Activated CD4-positive, CD25-positive, alpha-beta regulatory T cell treated with anti-CD3 and anti-CD28 coated beads, Interleukin-2, amount 50 U/mL, for 16 hours (primary cell): Measurements from ENCODE around the gene TENT5D.
"Not testable (repeated sequence)": the region's sequence is repeated elsewhere in the genome, so short reads cannot be mapped to it uniquely, and the experiment has no call there.

Source experiments
- DNase-seq: peaks from one replicate; pipeline ENCODE4 v3.0.0-alpha.2; 2020; ENCODE audit warnings: low read depth, low spot score

The TENT5D gene

GRCh38 chrX:80420147-80420546 lies at the start of gene TENT5D:
Gene TENT5D, plus strand, starts transcription at chrX:80420447. Its CDS starts 22,093 bp downstream, at chrX:80442540.
- no peak for DNase-seq

GRCh38 chrX:80385651-80386050 lies 34.6 kb upstream of the TENT5D start:
- not testable (repeated sequence) for DNase-seq

DNA sequence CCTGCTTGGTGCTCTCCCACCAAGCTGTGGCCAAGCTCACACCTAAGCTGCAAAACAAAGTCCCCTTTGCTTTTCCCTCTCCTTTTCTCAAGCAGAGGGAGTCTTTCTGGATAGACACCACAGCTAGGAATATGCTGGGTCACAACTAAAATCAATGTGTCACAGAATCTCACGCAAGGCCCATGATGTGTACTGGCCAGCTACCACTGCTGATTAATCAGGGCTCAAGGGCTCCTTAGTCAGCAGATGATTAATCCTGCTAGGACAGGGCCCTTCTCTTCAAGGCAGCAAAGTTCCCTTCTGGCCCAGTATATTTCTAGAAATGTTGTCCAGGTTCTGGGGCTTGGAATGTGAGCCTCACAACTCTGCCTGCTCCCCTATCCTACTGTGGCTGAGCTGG lies 32.0 kb upstream of the TENT5D start:
- DNase-seq: no peak

GRCh38 chrX:80412042-80412441 lies 8.2 kb upstream of the TENT5D start:
- DNase-seq: no peak

DNA sequence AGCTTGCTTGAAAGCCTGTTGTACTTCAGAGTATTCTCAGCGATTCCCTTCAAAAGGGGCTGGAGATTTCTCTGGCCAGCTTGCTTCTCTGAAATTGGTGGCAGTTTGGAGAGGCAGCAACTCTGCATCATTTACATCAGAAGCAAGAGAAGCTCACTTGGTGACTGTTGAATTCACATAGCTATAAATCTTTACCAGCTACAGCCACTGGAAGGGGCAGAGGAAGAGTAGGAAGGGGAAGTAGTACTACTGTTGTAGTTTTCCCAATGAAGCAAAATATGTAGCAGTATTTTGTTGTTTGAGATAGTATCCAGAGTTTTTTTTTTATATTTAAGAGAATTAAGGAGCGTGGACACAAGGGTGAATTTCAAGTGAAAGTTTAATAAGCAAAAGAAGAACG lies 2.8 kb downstream of the TENT5D start:
- DNase-seq: no peak

DNA sequence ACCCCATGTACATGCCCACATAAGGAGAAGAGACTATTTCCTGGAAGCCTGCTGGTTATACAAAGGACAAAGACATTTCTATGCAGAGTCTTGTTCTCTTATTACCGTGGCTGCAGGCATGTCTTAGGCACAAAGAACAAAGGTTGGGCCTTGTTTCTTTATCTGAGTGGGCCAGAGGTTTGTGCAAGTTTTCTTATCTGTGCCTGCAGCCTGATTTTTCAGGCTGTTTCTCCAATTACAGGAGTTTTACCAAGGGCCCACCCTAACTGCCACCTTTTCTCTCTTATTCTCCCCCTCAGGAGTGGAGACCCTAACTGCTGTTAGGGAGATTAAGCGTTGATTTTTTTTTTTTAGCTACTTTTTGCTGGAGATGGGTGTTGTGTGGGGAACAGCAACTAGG lies 3.5 kb downstream of the TENT5D start:
- no peak for DNase-seq

DNA sequence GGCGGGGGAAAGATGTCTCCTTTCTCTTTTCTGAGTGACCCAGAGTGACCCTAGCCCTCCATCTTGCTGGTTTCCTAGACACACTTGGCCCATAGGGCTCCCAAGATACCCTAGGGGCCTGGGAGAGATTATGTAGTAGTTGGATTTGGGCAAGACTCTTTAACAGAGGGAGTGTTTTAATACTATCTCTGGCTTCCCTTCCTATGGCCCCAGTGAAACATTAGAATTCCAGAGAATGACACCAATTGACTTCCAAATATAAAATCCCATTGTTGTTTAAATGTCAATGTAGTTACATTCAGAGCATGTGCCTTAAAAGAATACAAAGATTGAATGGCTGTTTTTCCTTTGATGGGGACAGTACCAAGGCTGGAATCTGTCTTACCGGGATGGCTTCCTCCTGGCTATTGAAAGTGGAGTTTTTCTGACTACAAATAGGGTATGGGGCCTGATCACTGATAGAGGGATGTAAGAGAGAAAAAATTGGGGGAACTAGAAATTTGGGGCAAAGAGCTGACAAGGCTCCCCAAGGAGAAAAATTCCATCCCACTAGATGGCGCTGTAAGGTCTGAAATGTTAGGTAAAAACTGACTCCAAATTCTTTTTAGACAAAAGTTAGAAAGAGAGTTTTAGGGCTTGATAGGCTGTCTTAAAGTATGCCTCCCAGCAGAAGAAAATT lies 10.7 kb downstream of the TENT5D start:
- DNase-seq: no peak

DNA sequence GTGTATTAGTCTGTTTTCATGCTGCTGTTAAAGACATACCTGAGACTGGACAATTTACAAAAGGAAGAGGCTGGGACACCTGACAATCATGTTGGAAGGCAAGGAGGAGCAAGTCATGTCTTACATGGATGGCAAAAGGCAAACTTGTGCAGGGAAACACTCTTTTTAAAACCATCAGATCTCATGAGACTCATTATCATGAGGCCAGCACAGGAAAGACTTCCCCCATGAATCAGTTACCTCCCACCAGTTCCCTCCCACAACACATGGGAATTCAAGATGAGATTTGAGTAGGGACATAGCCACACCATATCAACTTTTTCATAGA lies 11.2 kb downstream of the TENT5D start:
- no peak for DNase-seq

DNA sequence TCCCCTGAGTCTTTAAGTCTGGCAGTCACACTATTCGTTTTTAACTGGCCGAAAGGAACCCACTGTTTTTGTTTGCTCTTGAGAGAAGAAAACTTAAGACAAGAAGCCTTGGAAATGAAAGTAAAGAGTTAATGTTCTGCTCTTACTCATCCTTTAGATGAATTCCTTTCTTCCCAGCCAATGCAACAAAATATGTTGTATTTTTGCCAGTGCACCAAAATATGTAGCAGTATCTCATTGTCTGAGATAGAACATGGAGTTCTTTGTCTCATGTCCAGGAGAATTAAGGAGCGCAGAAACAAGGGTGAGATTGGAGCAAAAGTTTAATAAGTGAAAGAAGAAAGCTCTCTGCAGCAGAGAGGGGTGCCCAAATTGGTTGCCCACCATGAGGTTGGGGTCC lies 12.2 kb downstream of the TENT5D start:
- no peak for DNase-seq

GRCh38 chrX:80432863-80433262 lies 12.6 kb downstream of the TENT5D start:
- no peak for DNase-seq

GRCh38 chrX:80468166-80468565 lies 47.9 kb downstream of the TENT5D start:
- not testable (repeated sequence) for DNase-seq

GRCh38 chrX:80471582-80471981 lies 51.3 kb downstream of the TENT5D start:
- DNase-seq: no peak

DNA sequence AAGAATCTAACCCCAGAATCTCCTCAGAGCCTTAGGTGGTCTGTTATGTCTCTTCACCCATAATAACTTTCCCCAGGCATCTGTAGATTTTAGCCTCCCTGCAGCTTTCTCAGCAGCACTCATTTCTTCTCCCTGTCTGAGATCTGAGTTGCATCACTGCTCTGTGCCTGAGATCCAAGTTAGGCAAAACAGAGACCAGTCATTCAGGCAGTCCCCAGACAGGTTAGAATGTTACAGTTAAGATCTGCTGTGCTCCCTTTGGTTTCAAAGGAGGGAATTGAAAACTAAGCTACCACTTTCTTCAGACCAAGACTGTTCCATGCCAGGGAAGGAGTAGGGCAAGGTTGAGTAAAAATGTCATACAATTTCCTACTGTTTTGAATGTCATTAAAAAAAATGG lies 65.3 kb downstream of the TENT5D start:
- DNase-seq: no peak

- DNase-seq: no peak
Observed at GRCh38 chrX:80486299-80486698, 66.1 kb downstream of the TENT5D start.

- no peak for DNase-seq
Observed at GRCh38 chrX:80489166-80489565, 68.9 kb downstream of the TENT5D start.
